ENCODE data around the gene C1QTNF4.

Gene C1QTNF4

DNA sequence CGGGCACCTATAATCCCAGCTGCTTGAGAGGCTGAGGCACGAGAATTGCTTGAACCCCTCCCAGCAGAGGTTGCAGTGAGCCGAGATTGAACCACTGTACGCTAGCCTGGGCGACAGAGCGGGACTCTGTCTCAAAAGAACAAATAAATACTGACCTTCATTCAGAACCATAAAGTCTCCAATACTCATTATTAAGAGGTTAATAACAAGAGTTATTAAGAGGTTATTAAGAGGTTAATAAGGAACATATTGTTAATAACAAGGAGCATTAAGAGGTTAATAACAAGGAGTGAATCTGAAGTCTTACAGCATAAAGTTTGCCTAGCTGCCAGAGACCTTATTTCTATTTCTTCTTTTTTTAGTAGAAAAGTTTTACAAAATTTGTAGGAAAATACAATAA, 48.9 kb downstream of the C1QTNF4 start:
- no peak overlapping the region for H3K27ac ChIP-seq (replicated peaks)
- H3K4me3 ChIP-seq (replicated peaks; ENCODE audit: insufficient read depth, low read length) = no peak overlapping the region
- no peak for TF ChIP-seq POLR2AphosphoS5 (IDR thresholded peaks at IDR 0.05; ENCODE audit: low read depth)
- TF ChIP-seq GABPA (IDR thresholded peaks at IDR 0.05; ENCODE audit: low read depth) = no peak
- TF ChIP-seq, protein P1, sequence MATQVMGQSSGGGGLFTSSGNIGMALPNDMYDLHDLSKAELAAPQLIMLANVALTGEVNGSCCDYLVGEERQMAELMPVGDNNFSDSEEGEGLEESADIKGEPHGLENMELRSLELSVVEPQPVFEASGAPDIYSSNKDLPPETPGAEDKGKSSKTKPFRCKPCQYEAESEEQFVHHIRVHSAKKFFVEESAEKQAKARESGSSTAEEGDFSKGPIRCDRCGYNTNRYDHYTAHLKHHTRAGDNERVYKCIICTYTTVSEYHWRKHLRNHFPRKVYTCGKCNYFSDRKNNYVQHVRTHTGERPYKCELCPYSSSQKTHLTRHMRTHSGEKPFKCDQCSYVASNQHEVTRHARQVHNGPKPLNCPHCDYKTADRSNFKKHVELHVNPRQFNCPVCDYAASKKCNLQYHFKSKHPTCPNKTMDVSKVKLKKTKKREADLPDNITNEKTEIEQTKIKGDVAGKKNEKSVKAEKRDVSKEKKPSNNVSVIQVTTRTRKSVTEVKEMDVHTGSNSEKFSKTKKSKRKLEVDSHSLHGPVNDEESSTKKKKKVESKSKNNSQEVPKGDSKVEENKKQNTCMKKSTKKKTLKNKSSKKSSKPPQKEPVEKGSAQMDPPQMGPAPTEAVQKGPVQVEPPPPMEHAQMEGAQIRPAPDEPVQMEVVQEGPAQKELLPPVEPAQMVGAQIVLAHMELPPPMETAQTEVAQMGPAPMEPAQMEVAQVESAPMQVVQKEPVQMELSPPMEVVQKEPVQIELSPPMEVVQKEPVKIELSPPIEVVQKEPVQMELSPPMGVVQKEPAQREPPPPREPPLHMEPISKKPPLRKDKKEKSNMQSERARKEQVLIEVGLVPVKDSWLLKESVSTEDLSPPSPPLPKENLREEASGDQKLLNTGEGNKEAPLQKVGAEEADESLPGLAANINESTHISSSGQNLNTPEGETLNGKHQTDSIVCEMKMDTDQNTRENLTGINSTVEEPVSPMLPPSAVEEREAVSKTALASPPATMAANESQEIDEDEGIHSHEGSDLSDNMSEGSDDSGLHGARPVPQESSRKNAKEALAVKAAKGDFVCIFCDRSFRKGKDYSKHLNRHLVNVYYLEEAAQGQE (IDR thresholded peaks at IDR 0.05; ENCODE audit: insufficient replicate concordance, low read depth) = no peak
- TF ChIP-seq SPI1 (IDR thresholded peaks at IDR 0.05; ENCODE audit: borderline replicate concordance, low read depth) = no peak
- TF ChIP-seq, protein P2, sequence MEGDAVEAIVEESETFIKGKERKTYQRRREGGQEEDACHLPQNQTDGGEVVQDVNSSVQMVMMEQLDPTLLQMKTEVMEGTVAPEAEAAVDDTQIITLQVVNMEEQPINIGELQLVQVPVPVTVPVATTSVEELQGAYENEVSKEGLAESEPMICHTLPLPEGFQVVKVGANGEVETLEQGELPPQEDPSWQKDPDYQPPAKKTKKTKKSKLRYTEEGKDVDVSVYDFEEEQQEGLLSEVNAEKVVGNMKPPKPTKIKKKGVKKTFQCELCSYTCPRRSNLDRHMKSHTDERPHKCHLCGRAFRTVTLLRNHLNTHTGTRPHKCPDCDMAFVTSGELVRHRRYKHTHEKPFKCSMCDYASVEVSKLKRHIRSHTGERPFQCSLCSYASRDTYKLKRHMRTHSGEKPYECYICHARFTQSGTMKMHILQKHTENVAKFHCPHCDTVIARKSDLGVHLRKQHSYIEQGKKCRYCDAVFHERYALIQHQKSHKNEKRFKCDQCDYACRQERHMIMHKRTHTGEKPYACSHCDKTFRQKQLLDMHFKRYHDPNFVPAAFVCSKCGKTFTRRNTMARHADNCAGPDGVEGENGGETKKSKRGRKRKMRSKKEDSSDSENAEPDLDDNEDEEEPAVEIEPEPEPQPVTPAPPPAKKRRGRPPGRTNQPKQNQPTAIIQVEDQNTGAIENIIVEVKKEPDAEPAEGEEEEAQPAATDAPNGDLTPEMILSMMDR (IDR thresholded peaks at IDR 0.05; ENCODE audit: insufficient read depth, low read length) = no peak
- no peak for DNase-seq (ENCODE audit: low read depth in 1 of 2, low spot score in 1 of 2)
- no peaks in the 10 kb centered on the region for H3K27me3 ChIP-seq (ENCODE audit: insufficient read depth, poor library complexity, severe bottlenecking)

DNA sequence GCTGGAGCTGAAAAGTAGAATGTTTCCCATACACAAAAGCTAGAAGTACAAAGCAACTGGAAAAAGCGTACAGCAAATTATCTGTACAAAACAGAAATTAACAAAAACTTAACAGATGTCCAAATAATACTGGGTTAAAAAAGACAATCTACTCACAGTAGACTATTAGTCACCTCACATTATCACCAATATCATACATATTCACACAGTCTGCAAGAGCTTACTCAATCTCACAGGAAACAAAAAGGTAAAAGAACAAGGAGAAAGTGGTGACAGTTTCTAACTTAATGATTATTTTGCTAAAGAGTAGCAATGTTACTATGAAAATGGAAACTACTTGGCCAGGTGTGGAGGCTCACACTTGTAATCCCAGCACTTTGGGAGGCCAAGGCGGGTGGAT, 53.1 kb downstream of the C1QTNF4 start:
- Histone ChIP-seq H3K27ac (replicated peaks) (no peak overlapping the region), H3K4me3 (replicated peaks; ENCODE audit: insufficient read depth, low read length) (no peak overlapping the region), H3K27me3 (ENCODE audit: insufficient read depth, poor library complexity, severe bottlenecking) (no peaks in the 10 kb centered on the region)
- no peak for DNase-seq (ENCODE audit: low read depth in 1 of 2, low spot score in 1 of 2)
- no peak for TF ChIP-seq POLR2AphosphoS5 (IDR thresholded peaks at IDR 0.05; ENCODE audit: low read depth)
- TF ChIP-seq, protein P1 (IDR thresholded peaks at IDR 0.05; ENCODE audit: insufficient replicate concordance, low read depth) = no peak
- TF ChIP-seq GABPA (IDR thresholded peaks at IDR 0.05; ENCODE audit: low read depth) = no peak
- TF ChIP-seq SPI1 (IDR thresholded peaks at IDR 0.05; ENCODE audit: borderline replicate concordance, low read depth) = no peak
- TF ChIP-seq, protein P2 (IDR thresholded peaks at IDR 0.05; ENCODE audit: insufficient read depth, low read length) = no peak

DNA sequence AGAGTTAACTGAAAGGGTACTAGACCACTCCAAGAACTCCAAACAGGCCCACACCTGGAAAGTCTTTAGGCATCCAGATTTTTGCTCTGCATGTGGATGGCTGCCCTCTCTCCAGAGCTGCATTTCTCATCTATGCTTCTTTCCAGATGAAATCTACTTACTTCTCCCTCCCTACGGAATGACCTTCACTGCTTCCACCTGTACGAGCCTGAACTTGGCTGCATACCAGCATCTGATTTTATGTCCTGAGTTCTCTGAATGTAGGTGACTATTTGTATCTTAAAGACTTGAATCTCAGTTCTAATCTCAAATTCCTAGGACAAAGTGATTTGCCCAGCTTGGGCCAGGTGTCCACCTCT, 54.6 kb downstream of the C1QTNF4 start:
- no peak for TF ChIP-seq GABPA (IDR thresholded peaks at IDR 0.05; ENCODE audit: low read depth)
- no peak for TF ChIP-seq SPI1 (IDR thresholded peaks at IDR 0.05; ENCODE audit: borderline replicate concordance, low read depth)
- TF ChIP-seq, protein P1 (IDR thresholded peaks at IDR 0.05; ENCODE audit: insufficient replicate concordance, low read depth) = no peak
- TF ChIP-seq, protein P2 (IDR thresholded peaks at IDR 0.05; ENCODE audit: insufficient read depth, low read length) = no peak
- no peak for TF ChIP-seq POLR2AphosphoS5 (IDR thresholded peaks at IDR 0.05; ENCODE audit: low read depth)
- Histone ChIP-seq H3K27me3 (ENCODE audit: insufficient read depth, poor library complexity, severe bottlenecking) (no peaks in the 10 kb centered on the region), H3K27ac (replicated peaks) (no peak overlapping the region), H3K4me3 (replicated peaks; ENCODE audit: insufficient read depth, low read length) (no peak overlapping the region)
- no peak for DNase-seq (ENCODE audit: low read depth in 1 of 2, low spot score in 1 of 2)
